ENCODE data around the gene RNF112. TPM values are rescaled to one million over a fixed set of nuclear protein-coding genes. Genes with fewer than 3 reads are reported as not detected.
A peak's percentile ranks its signal among the peaks of the same experiment; 100 is the strongest.

The RNF112 gene
- total and polyA plus RNA-seq, 2 of the 8 experiments (the other 6 are each of a cell fraction or from before 2014, with no cell fraction given) = 1.1 to 2.2 TPM

DNA sequence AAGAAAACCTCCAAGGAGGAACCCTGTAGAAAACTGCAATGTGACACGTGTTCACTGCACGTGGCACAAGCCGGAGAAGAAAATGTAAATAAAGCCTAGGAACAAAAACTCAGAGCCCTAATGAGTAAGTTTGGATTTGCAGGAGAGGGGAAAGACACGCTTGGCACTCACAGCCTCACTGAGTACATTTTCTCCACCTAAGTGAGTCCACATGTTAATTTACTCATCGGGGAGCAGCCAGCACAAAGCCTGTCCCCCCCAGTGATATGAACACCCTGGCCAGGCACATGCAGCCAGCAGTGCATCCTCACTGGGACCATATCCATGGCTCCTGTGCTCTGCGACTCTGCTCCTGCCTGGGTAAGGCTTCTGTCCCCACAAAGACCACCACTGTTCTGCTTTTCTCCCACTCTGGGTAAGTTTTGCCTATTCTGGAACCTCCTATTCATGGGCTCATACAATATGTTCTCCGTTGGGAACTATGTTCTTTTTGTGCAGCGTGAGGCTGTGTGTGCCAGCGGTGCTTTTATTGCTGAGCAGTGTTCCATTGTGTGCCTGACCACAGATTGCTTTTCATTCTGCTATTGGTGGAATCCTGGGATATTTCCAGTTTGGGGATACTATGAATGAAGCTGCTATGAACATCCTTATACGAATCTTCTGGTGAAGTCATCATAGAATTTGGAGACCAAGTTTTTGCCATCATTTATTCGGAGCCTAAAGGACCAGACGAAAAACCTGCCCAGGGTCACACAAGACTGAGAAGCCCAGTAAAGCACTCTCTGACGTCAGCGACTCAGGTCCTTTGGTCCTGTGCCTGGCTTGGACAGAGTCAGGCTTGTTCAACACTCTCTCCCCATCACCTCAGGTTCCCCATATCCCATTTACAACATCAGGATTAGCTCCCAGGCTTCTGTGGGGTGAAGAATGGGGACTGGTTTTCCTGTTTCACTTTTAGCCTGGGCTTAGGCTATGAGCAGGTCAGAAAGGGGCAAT is 53.3 kb downstream of the RNF112 start:
- no peak for FAIRE-seq
- no peaks in the 10 kb centered on the region for H3K79me1 ChIP-seq (ENCODE audit: low read depth, low read length)
- no peak overlapping the region for H3K27ac ChIP-seq (ENCODE audit: low read depth, low read length)
- 91% methylated on average over 14 of the region's 14 CpGs; no CpG with 5 or more reads in 1 of the 2 experiments for WGBS, 2 experiments (ENCODE audit: extremely low coverage in 1 of 2, insufficient coverage in 1 of 2, insufficient read length in 1 of 2, insufficient replicate concordance in 2 of 2, low coverage in 1 of 2, low lambda C conversion rate in 2 of 2, missing lambda C conversion rate in 1 of 2)
- H3K4ac ChIP-seq (replicated peaks; ENCODE audit: insufficient read length, low read depth, low read length) = peak overlapping the region; percentile 36
- H3K4me3 ChIP-seq (ENCODE audit: extremely low read depth in 1 of 4, insufficient read depth in 2 of 4, low read depth in 3 of 4, low read length in 4 of 4) = no peak overlapping the region
- no peak overlapping the region for H3K4me2 ChIP-seq (ENCODE audit: insufficient read depth in 1 of 2, low read depth in 2 of 2, low read length in 2 of 2)
- no peaks in the 10 kb centered on the region for H3K79me2 ChIP-seq (ENCODE audit: control insufficient read depth in 1 of 2, insufficient read depth in 2 of 2, low read length in 2 of 2)
- H2BK15ac ChIP-seq (ENCODE audit: low read length) = peak overlapping the region; percentile 37; the same call in 1 of the 2 replicates
- peak overlapping the region; percentile 97; the same call in 1 of the 2 replicates for H2BK12ac ChIP-seq (ENCODE audit: low read depth, low read length)
- no peak for DNase-seq (ENCODE audit: low read depth in 1 of 2, low spot score in 2 of 2)
- POLR2A ChIA-PET (ENCODE audit: partially characterized antibody) = no interaction called here
- H2AK5ac ChIP-seq (ENCODE audit: low read depth, low read length) = no peak overlapping the region; the same call in 1 of the 2 replicates
- H3K18ac ChIP-seq (ENCODE audit: extremely low read depth, low read length) = 0 out of 2 replicates have a peak overlapping the region, but pooled peaks have one; percentile 54
- H2BK5ac ChIP-seq (ENCODE audit: low read depth, low read length) = peak overlapping the region; percentile 13; the same call in 1 of the 2 replicates
- no peaks in the 10 kb centered on the region for H3K9me3 ChIP-seq (ENCODE audit: insufficient read depth in 2 of 2, low read depth in 1 of 2, low read length in 1 of 2)
- H4K20me1 ChIP-seq (replicated peaks in 1 of 2; ENCODE audit: control insufficient read depth in 1 of 2, insufficient read depth in 2 of 2, low read length in 2 of 2) = no peaks in the 10 kb centered on the region
- no peaks in the 10 kb centered on the region for H3K27me3 ChIP-seq (replicated peaks in 1 of 4; ENCODE audit: control insufficient read depth in 3 of 4, extremely low read depth in 1 of 4, insufficient read depth in 3 of 4, low read length in 3 of 4)
- H4K5ac ChIP-seq (ENCODE audit: insufficient read length, low read depth, low read length) = no peak overlapping the region
- CTCF ChIA-PET (ENCODE audit: partially characterized antibody) = interaction anchor here (1.1 to 3.0 kb wide), 3 partner anchors 17 to 192 kb away, joined by 3 to 15 read pairs (median 5); no protein-coding TSS in a partner anchor
- no peak overlapping the region for H3K9ac ChIP-seq (replicated peaks in 1 of 4; ENCODE audit: extremely low read depth in 1 of 4, low read depth in 3 of 4, low read length in 3 of 4)
- peak overlapping the region; percentile 92 for H4K91ac ChIP-seq (replicated peaks; ENCODE audit: insufficient read length, low read length)
- no peak for TF ChIP-seq KDM1A (IDR thresholded peaks at IDR 0.05; ENCODE audit: borderline replicate concordance, low read length)
- TF ChIP-seq, protein P1, sequence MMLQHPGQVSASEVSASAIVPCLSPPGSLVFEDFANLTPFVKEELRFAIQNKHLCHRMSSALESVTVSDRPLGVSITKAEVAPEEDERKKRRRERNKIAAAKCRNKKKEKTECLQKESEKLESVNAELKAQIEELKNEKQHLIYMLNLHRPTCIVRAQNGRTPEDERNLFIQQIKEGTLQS (IDR thresholded peaks at IDR 0.05; ENCODE audit: insufficient read depth, low read depth, low read length) = no peak
- TF ChIP-seq, protein P2, sequence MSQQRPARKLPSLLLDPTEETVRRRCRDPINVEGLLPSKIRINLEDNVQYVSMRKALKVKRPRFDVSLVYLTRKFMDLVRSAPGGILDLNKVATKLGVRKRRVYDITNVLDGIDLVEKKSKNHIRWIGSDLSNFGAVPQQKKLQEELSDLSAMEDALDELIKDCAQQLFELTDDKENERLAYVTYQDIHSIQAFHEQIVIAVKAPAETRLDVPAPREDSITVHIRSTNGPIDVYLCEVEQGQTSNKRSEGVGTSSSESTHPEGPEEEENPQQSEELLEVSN (IDR thresholded peaks at IDR 0.05) = no peak
- H3K23me2 ChIP-seq (ENCODE audit: low read depth, low read length) = no peaks in the 10 kb centered on the region
- peak overlapping the region; percentile 62 for H2BK120ac ChIP-seq (replicated peaks; ENCODE audit: low read depth, low read length)
- H3K4me1 ChIP-seq (replicated peaks in 1 of 4; ENCODE audit: control insufficient read depth in 3 of 4, insufficient read depth in 4 of 4, low read length in 3 of 4) = peaks cover 11 to 28% (median 23%) of the 10 kb centered on the region in 4 experiments
- no peak overlapping the region for H3K14ac ChIP-seq (ENCODE audit: insufficient read length)
- no peak overlapping the region for H3K56ac ChIP-seq (replicated peaks; ENCODE audit: insufficient read length, low read depth, low read length)
- H2BK20ac ChIP-seq (ENCODE audit: low read length) = peak overlapping the region; percentile 99
- H4K8ac ChIP-seq (ENCODE audit: extremely low read depth, insufficient read depth, low read length) = no peak overlapping the region; the same call in 1 of the 2 replicates
- no peak overlapping the region for H3K23ac ChIP-seq (ENCODE audit: insufficient read length)
- no peak overlapping the region for H2AFZ ChIP-seq (ENCODE audit: low read length)
- H3K36me3 ChIP-seq (ENCODE audit: control insufficient read depth in 2 of 4, insufficient read depth in 4 of 4, low read length in 3 of 4) = no peaks in the 10 kb centered on the region

All from H1 (cell line).